SKM-1 treated with dmso at 0.1 percent for 144 hours (cell line): ENCODE data around the gene PALLD.
"Not testable (repeated sequence)": the region's sequence is repeated elsewhere in the genome, so short reads cannot be mapped to it uniquely, and the experiment has no call there.

Experiments used
- DNase-seq: peaks from one replicate; lab custom pipeline; 2025; ENCODE audit not compliant: unreplicated experiment; lab: John Stamatoyannopoulos, UW

The PALLD gene

DNA sequence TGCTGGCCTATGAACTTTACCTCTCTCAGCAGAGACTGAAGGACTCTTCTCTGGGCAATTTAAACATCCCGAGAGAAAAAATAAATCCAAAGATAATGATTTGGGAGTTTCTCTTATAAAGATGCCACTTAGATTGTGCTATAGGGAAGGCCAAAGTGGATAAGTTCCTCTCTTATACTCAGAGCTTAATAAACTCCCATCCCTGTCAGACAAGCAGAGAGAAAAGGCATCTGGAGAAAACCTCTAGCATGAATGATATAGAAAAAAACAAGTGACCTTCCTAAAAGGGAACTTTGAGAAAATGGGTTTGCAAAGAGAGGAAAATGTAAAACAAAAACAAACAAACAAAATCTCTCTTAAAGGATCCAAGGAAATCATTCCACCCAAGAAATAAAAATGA is 199.4 kb downstream of the PALLD start:
- no peak for DNase-seq

DNA sequence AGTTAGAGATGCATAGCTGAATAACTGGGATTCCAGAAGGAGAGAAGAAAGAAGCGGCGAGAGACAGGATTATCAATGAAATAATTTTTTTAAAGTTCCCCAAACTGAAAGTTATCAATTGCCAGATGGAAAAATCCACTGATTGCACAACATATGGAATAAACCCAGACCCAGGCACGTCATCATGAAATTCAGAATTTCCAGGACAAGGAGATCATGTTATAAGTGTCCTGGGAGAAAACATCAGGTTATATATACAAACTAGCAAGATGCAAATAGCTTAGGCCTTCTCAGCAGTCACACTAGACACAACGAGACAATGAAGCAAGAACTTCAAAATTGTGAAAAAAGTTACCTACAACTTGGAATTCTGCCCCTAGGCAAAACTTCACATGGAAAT is 200.0 kb downstream of the PALLD start:
- no peak for DNase-seq

- DNase-seq, result no peak
Observed at GRCh38 chr4:168699224-168699878, 202.5 kb downstream of the PALLD start.

- DNase-seq, result no peak
Observed at GRCh38 chr4:168701061-168701460, 204.2 kb downstream of the PALLD start.

DNA sequence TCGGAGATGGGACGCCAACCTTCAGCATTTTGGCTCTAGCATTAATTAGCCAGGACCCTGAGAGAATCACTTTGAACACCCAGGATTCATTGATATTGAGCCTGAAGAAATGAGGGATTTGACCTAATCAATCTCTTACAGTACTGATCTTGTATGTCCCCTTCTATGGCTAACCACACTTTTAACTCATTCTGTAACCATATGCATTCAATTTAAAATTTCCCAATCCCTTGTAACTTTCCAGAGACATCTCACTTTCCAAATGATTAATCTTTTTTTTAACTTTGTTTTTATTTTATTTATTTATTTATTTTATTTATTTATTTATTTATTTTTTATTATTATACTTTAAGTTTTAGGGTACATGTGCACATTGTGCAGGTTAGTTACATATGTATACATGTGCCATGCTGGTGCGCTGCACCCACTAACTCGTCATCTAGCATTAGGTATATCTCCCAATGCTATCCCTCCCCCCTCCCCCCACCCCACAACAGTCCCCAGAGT is 205.8 kb downstream of the PALLD start:
- DNase-seq, result not testable (repeated sequence)

- no peak for DNase-seq
Observed at GRCh38 chr4:168705121-168705520, 208.3 kb downstream of the PALLD start.

GRCh38 chr4:168707205-168707604 is 210.4 kb downstream of the PALLD start:
- DNase-seq, result no peak

DNA sequence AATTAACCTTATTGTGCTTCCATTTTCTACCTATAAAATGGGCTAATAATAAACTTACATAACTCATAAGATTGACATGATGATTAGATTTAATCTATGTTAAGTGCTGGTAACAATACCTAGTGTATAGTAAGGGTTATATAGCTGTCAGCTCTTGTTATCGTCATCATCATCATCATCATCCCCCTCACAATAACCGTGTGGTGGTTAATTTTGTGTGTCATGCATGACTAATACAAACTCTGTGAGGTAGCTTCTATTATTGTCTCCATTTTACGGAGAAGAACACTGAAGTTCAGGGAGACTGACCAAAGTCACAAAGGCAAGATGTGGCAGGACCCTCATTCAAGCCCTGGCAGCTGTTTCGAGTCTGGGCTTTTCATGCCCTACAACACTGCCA is 211.3 kb downstream of the PALLD start:
- DNase-seq, result no peak

DNA sequence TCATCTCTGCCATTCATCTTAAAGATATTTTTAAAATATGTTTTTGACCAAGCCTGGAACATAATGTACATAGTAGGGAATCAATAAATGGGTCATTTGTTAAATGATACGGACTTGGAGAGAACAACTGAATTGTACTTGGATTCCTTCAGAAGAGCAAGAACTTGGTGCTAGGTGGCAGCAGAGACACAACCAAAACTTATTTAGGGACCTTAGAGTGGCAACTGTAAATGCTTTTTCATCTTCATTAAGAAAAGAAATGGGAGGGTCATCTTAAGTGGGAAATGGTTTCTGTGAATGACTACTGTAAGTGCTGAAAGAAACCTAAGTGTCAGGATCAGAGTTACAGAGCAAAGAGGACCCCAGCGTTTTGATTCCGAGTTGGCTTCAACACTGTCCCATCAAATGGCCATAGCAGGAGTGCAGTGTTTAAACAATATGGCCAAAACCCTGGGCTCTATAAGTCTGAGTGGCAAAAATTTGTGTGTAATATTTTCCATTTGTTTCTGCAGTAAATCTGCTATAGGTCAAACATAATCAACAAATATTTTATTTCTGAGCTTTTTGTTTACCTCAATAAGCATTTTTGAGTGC is 213.6 kb downstream of the PALLD start:
- peak; percentile 29 for DNase-seq

DNA sequence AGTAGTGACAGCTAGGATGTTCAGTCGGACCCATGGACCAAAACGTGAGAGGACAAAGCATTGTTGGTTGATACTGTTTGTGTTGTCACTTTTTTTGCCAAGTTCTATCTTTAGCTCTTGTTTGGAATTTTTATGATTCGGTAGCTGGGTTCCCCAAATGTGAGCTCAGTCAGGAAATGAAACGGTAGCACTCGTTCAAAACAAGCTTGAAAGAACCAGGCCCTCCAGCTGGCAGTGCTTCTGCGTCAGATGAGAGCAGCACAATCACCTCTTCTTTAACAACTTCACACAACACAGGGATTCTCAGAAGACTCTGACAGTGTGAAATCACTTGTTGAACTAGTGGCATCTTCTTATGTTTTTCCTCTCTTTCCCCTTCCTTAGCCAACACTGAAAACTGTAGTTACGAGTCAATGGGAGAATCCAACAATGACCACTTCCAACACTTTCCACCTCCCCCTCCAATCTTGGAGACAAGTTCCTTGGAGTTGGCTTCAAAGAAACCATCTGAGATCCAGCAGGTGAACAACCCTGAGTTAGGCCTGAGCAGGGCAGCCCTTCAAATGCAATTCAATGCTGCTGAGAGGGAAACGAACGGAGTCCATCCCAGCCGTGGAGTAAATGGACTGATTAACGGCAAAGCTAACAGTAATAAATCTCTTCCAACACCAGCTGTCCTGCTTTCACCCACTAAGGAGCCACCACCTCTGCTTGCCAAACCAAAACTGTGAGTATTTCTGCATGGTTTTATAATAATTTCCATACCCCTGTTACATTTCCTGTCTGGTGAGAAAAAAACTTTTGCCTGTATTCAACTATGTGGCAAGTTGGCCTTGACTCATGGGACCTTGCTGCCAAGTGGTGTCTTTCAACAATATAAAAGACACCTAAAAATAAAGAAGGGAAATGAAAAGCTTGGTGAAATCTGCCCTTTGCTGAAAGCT is 214.6 kb downstream of the PALLD start:
- no peak for DNase-seq

DNA sequence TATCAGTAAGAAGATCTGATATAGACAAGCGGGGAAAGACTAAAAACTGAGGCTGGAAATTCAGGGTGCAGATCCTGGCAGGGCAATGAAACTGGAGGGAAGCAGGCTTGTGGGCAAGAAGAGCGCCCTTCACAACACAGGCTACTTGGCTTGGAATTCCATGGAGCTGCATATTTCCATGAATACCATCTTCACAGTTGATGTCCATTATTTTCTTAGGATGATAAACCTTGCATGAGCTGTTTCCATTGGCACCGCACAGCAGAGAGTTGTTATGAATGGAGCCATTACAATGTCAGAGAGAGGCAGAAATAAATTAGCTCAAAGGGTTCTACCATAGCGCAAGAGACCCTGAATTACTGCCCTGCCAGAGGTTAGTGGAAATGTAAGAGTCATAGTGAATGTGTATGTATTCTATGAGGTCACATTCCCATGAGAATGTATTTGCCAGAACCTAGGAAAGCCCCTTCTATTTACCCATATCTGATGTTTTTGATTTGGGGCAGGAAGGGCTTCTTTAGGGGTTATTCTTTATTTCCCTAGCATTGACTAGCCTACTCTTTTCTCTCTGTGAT is 215.6 kb downstream of the PALLD start:
- no peak for DNase-seq

DNA sequence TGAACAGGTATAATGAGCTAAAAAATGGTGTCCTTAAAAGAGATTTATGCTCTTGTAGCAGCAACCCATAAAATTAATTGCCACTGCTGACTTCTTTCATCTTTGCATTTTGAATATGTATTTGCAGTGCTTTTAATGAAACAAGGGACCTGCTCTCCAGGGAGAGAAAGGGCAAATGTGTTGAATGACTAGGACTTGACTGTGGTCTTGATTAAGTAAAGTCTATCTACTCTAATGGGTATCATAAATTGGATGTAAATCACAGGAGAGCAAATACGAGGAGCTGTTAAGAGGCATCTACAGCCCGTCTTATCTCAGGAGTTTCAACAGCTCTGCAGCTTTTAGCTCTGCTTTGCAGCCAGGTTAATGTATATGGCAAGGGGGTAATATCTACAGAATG is 216.4 kb downstream of the PALLD start:
- DNase-seq, result no peak

DNA sequence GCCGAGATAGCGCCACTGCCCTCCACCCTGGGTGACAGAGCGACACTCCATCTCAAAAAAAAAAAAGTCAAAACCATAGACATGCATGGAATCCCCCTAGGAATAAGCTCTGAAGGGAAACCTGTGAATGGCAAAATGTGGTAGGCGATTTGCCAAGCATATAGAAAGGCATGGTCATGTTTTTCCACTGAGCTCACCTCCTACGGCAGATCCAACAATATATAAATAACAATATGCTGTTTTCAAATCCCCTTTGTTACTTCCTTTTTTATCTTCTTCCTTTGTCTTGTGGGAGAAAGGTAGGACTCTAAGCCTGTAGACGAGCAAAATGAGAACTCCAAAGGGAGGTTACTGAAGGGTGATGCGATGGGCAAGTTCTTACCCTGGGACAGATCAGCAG is 219.0 kb downstream of the PALLD start:
- no peak for DNase-seq

DNA sequence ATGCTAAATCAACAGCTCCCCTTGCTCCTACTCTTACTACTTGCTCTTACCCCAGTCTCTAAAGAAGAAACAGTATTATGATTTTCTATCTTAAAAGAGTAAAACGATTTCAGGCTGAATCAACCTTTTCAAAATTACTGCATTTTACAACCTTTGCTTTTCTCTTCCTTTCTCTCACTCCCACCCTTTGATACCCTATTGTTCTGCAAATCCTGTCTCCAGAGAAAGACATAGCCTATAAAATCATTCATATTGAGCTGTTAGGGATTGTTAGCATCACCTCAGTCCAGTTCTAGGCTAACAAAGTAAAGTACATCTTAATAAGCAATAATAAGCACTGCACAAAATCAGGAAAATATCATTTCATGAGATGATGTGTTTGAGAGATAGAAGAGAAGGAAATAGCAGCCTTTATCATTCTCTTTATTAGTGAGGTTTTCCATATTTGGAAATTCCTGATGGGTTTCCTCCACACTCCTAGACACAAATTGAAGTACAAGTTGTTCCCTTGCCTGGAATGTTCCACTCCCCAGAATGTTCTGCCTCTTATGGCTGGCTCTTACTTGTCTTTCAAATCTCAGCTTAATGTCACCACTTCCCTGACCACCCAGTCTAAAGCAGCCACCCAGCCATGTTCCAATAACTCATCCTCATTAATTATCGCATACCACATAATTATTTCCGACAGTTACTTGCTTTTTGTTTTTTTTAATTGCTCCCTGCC is 219.7 kb downstream of the PALLD start:
- DNase-seq, result no peak

DNA sequence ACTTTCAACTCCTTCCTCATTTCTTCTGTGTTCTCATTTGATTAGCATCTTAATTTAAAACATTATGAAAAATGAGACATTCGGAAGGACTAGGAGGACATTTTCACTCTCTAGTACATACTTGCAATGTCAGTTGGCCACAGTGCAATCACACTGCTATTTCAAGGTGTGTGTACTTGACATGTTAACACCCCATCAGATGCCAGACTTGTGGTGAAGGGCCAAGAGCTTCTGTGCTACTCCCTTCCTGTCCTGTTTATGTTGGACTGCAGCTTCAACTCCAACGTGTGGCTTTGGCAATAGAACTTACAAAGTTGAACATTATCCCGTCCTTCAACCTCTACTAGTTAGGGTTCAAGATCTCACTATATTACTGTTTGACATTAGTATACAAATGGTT is 221.0 kb downstream of the PALLD start:
- DNase-seq, result no peak

GRCh38 chr4:168719725-168720124 is 222.9 kb downstream of the PALLD start:
- DNase-seq, result no peak

- no peak for DNase-seq
Observed at GRCh38 chr4:168720396-168720900, 223.6 kb downstream of the PALLD start.

- no peak for DNase-seq
Observed at GRCh38 chr4:168722391-168722790, 225.5 kb downstream of the PALLD start.

- peak; percentile 61 for DNase-seq
Observed at GRCh38 chr4:168723020-168723419, 226.2 kb downstream of the PALLD start.

DNA sequence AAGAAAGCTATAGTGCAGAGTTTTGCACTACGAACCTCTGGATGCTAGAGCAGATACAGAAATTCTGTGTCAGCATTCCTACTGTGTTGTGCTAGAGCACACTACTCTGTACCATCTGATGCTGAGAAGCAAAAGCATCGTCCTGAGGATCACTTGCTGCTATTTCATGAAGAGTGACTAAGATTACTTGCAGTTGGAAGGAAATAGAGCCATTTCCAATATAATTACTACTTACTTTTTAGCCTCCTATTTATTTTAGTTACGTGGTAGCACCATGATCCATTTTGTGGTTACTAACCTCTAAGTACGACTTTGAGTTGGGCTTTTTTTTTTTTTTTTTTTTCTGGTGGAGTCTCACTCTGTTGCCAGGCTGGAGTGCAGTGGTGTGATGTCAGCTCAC is 226.7 kb downstream of the PALLD start:
- DNase-seq, result no peak

GRCh38 chr4:168724243-168724642 is 227.4 kb downstream of the PALLD start:
- DNase-seq, result no peak
